GM10266 (cell line): ENCODE data around the gene ZNF488.
A peak's percentile ranks its signal among the peaks of the same experiment; 100 is the strongest.

Experiments used
- DNase-seq: peaks from one replicate; pipeline ENCODE4 v3.0.0; 2012; ENCODE audit errors: extremely low spot score
- TF ChIP-seq, protein P1 (sequence below): IDR thresholded peaks from 2 replicates; pipeline ENCODE4 v1.5.1; 2012; ENCODE audit warnings: mild to moderate bottlenecking, low read depth; ENCODE audit not compliant: control insufficient read depth, insufficient read depth; ENCODE audit errors: missing control alignments

The ZNF488 gene

DNA sequence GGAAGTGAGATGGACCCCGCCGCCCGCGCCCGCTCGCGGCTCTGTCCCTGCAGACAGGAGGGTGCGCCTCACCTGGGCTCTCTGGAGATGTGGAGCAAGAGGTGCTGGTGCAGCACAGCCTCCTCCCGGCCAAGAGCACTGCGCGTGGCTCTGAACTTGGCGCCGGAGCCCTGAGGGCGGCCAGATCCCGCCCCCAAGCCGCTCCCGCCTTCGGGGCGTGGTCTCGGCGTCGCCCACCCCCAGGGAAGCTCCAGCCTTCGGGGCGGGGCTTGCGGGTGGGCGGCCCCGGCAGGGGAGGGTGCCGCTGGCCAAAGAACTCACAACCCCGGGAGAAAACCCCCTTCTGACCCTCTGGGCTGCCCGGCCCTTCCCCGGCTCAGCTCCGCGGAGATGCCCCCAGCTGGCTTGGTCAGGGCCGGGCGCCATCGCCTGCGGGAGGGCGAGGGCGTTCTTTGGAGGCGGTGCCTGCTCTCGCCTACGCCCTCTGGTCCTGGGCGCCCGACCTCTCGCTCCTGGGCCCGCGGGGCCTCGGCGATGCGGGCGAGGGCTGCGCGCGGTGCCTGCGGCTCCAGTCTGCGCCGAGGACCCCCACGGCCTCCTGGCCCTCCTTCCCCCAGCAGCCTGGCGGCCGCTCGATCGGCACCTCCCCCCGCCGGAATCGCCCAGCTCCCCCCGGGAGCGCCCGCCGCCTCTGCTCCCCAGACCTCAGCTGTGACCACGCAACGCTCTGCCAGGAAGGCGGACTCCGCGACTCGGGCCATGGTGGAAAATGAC lies at the start of gene ZNF488:
Gene ZNF488, minus strand, starts transcription at position 146 of the 774 bp plus-strand sequence. CDS start 15,464 bp downstream, outside the sequence.
- DNase-seq: peak; percentile 91
- TF ChIP-seq, protein P1, sequence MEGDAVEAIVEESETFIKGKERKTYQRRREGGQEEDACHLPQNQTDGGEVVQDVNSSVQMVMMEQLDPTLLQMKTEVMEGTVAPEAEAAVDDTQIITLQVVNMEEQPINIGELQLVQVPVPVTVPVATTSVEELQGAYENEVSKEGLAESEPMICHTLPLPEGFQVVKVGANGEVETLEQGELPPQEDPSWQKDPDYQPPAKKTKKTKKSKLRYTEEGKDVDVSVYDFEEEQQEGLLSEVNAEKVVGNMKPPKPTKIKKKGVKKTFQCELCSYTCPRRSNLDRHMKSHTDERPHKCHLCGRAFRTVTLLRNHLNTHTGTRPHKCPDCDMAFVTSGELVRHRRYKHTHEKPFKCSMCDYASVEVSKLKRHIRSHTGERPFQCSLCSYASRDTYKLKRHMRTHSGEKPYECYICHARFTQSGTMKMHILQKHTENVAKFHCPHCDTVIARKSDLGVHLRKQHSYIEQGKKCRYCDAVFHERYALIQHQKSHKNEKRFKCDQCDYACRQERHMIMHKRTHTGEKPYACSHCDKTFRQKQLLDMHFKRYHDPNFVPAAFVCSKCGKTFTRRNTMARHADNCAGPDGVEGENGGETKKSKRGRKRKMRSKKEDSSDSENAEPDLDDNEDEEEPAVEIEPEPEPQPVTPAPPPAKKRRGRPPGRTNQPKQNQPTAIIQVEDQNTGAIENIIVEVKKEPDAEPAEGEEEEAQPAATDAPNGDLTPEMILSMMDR: peak; percentile 9

DNA sequence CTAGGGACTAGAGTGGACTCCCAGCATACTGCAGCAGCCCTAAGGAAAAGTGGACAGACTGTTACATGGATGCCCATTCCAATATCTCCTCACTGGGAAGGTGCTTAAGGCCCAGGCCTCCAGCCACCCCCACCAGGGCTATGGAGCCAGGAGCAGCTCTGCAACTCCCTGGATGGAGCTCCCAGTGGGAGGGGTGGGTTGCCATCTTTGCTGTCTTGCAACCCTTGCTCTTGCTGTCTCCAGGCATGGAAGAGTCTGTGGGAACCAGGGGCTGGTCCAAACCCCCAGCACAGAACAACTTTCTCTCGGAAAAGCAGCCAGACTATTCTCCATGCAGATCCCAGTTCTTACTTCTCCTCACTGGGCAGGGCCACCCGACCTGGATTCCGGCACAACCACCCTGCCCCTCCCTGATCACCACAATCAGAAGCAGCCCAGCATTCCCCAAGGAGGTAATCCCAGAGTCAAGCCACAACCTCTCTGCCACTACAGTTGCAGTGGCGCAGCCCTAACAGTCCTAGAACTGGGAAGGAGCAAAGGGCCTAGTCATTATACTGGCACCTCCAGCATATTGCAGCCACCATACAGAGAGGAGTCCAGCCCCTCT lies 41.8 kb upstream of the ZNF488 start:
- TF ChIP-seq, protein P1: no peak
- DNase-seq: no peak

DNA sequence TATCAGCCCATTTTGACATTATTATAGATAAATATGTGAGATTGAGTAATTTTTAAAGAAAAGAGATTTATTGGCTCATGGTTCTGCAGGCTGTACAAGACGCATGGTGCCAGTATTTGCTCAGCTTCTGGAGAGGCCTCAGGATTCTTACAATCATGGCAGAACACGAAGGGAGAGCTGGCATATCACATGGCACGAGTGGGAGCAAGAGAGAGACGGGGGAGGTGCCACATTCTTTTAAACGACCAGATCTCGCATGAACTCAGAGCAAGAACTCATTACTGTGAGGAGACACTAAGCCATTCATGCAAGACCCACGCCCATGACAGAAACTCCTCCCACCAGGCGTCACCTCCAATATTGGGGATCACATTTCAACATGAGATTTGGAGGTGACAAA lies 40.1 kb upstream of the ZNF488 start:
- TF ChIP-seq, protein P1: no peak
- no peak for DNase-seq

GRCh38 chr10:47423476-47423875 lies 39.4 kb upstream of the ZNF488 start:
- DNase-seq: no peak
- TF ChIP-seq, protein P1: no peak

DNA sequence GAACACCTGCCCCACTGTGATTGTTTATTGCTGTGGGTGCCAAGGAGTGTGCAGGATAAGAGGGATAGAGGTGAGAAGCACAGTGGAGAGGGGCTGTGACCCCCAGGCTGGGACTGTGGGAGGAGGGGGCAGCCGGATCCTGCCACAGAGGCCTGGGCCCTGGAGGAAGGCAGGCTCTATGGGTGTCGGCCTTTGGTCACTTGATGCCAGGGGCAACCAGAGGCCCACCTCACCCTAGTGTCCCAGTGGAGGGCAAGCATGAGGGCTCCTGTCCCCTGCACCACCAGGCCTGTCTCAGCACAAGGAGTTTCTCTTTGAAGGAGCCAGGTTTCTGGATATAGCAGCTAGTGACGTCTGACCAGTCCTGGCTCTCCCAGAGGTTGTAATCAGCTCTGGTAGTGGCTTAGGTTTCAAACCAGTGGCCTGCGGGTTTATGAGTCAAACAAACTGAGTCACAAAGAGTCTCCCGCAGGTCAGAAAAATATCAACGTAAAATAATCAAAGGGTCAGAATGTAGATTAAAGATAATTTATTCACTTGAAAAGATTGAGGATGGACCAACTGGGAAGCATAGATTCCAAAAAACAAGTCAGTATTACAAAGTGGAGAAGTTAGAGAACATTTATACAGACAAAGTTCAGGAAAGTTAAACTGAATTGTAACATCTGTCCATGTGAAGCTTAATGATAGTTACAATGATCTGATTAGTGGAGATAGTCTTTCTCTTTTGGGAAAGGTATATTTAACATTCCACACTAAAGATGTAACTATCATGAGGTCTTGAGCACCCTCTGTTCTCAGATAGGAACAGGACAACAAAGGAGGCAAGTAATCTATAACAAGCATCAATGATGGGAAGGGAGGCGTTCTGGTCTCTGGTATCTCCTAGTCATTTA lies 37.2 kb upstream of the ZNF488 start:
- TF ChIP-seq, protein P1: no peak
- no peak for DNase-seq

- TF ChIP-seq, protein P1: no peak
- no peak for DNase-seq
Measured at GRCh38 chr10:47420305-47421056, 36.4 kb upstream of the ZNF488 start.
